Stimulated activated CD4-positive, alpha-beta T cell treated with anti-CD3 and anti-CD28 coated beads, TNF-alpha, amount 100 ng/mL, for 48 hours (primary cell): ENCODE results near the gene C2orf69.
A peak's percentile ranks its signal among the peaks of the same experiment; 100 is the strongest.

Experiments
- DNase-seq, 3 donors: peaks; one replicate each; pipeline ENCODE4 v3.0.0-alpha.2; 2020; ENCODE audit warnings: low read depth in 3 of 3

C2orf69 gene

GRCh38 chr2:199914372-199914958 is 3.4 kb downstream of the C2orf69 start:
- DNase-seq = no peak

GRCh38 chr2:199916980-199917379 is 5.9 kb downstream of the C2orf69 start:
- no peak for DNase-seq

GRCh38 chr2:199922856-199923255 is 11.8 kb downstream of the C2orf69 start:
- no peak for DNase-seq

- no peak for DNase-seq
Measured at GRCh38 chr2:199923924-199924323, 12.8 kb downstream of the C2orf69 start.

GRCh38 chr2:199926806-199927205 is 15.7 kb downstream of the C2orf69 start:
- DNase-seq = no peak

GRCh38 chr2:199928226-199928625 is 17.1 kb downstream of the C2orf69 start:
- DNase-seq = no peak

- DNase-seq = no peak
Measured at GRCh38 chr2:199928626-199929025, 17.5 kb downstream of the C2orf69 start.

- DNase-seq = no peak
Measured at GRCh38 chr2:199929262-199929661, 18.2 kb downstream of the C2orf69 start.

GRCh38 chr2:199932312-199932855 is 21.3 kb downstream of the C2orf69 start:
- DNase-seq = no peak

- no peak for DNase-seq
Measured at GRCh38 chr2:199933466-199933865, 22.4 kb downstream of the C2orf69 start.

GRCh38 chr2:199936554-199936953 is 25.5 kb downstream of the C2orf69 start:
- no peak for DNase-seq

GRCh38 chr2:199940373-199940772 is 29.3 kb downstream of the C2orf69 start:
- DNase-seq = no peak

GRCh38 chr2:199943373-199943772 is 32.3 kb downstream of the C2orf69 start:
- no peak for DNase-seq

GRCh38 chr2:199946196-199946595 is 35.1 kb downstream of the C2orf69 start:
- DNase-seq = no peak

- no peak for DNase-seq
Measured at GRCh38 chr2:199946836-199947235, 35.7 kb downstream of the C2orf69 start.

- DNase-seq = no peak
Measured at GRCh38 chr2:199950396-199950795, 39.3 kb downstream of the C2orf69 start.

GRCh38 chr2:199951023-199951422 is 39.9 kb downstream of the C2orf69 start:
- no peak for DNase-seq

GRCh38 chr2:199955007-199955338 is 43.9 kb downstream of the C2orf69 start:
- peak in 1 of 3 donors; percentile 7 for DNase-seq

GRCh38 chr2:199955339-199956061 is 44.4 kb downstream of the C2orf69 start, which contains the start of the genes MAIP1 and TYW5:
Gene MAIP1 (plus strand): TSS chr2:199955582. CDS start chr2:199955799, 217 bp downstream.
Gene TYW5 (minus strand): TSS chr2:199955491. CDS start chr2:199955470, 21 bp downstream.
- DNase-seq = peak; percentile 63 to 70 (median 64)

GRCh38 chr2:199956062-199956380 is 44.9 kb downstream of the C2orf69 start:
- no peak for DNase-seq

- no peak for DNase-seq
Measured at GRCh38 chr2:199958014-199958413, 46.9 kb downstream of the C2orf69 start.

GRCh38 chr2:199962203-199962602 is 51.1 kb downstream of the C2orf69 start:
- DNase-seq = no peak

GRCh38 chr2:199966405-199966804 is 55.3 kb downstream of the C2orf69 start:
- no peak for DNase-seq
